B cell (primary cell): ENCODE results near the gene NEBL. TPM values are rescaled to one million over a fixed set of nuclear protein-coding genes. Genes with fewer than 3 reads are reported as not detected.

Experiments used
- ATAC-seq: fragments of 200-7000 bp; cut with Tn5 transposase; one replicate; pipeline ENCODE4 v1.10.0; 2021; ENCODE audit warnings: low read depth, mild to moderate bottlenecking, moderate number of reproducible peaks, moderate library complexity
- CTCF ChIA-PET: fragments of 350-600 bp; sonication (Branson Sonifier 250); formaldehyde crosslinking; loops from one replicate; lab custom pipeline; 2021; ENCODE audit warnings: antibody characterized with exemption, inconsistent platforms; lab: Charles Lee
- POLR2A ChIA-PET: fragments of 350-600 bp; sonication (Branson Sonifier 250); formaldehyde crosslinking; loops from one replicate; lab custom pipeline; 2021; ENCODE audit warnings: antibody characterized with exemption; lab: Charles Lee
- DNase-seq: peaks from one replicate; pipeline ENCODE4 v3.0.0; 2013
- H2AFZ ChIP-seq: 2 replicates; pipeline ENCODE4 v1.6.1; 2012; ENCODE audit warnings: mild to moderate bottlenecking, low read depth, low read length; ENCODE audit not compliant: insufficient read depth, poor library complexity, severe bottlenecking
- H3K27ac ChIP-seq, 2 donors: 1 replicate in 1 of 2; 2 replicates in 1 of 2; pipeline ENCODE4 v1.5.1; 2012 to 2013; ENCODE audit warnings: low read length in 2 of 2, mild to moderate bottlenecking in 2 of 2, moderate library complexity in 1 of 2
- H3K27me3 ChIP-seq, 4 experiments: fragments of 200-600 bp in 1 of 4; sonication (generic) in 1 of 4; replicated peaks in 1 of 4; 1 replicate in 2 of 4; 2 replicates in 2 of 4; pipeline versions ENCODE4 v1.6.1 to v1.7.0; 2013 to 2016; ENCODE audit warnings: low read length in 3 of 4, mild to moderate bottlenecking in 2 of 4, mixed read lengths in 1 of 4, moderate library complexity in 1 of 4; ENCODE audit not compliant: insufficient read depth in 4 of 4, control insufficient read depth in 3 of 4; ENCODE audit errors: control extremely low read depth in 1 of 4
- H3K36me3 ChIP-seq, 2 experiments: replicated peaks in 1 of 2; 1 replicate in 1 of 2; 2 replicates in 1 of 2; pipeline versions ENCODE4 v1.6.1 to v1.7.1; 2013; ENCODE audit warnings: low read length in 1 of 2; ENCODE audit not compliant: insufficient read depth in 2 of 2, control insufficient read depth in 1 of 2; ENCODE audit errors: control extremely low read depth in 1 of 2, extremely low read depth in 1 of 2
- H3K4me1 ChIP-seq, 2 donors: fragments of 200-600 bp in 1 of 2; sonication (generic) in 1 of 2; 1 replicate in 1 of 2; 2 replicates in 1 of 2; pipeline versions ENCODE4 v1.5.1 to v1.6.1; 2013 to 2017; ENCODE audit warnings: low read length in 2 of 2; ENCODE audit not compliant: control insufficient read depth in 2 of 2, insufficient read depth in 2 of 2
- H3K4me2 ChIP-seq: replicated peaks from 2 replicates; pipeline ENCODE3; 2012; ENCODE audit warnings: mild to moderate bottlenecking, low read depth, low read length; ENCODE audit not compliant: poor library complexity, severe bottlenecking
- H3K4me3 ChIP-seq, 5 experiments: fragments of 200-600 bp in 1 of 5; sonication (generic) in 1 of 5; 1 replicate in 3 of 5; 2 replicates in 2 of 5; pipeline versions ENCODE4 v1.5.1 to v1.7.0; 2011 to 2016; ENCODE audit warnings: low read length in 4 of 5, mild to moderate bottlenecking in 4 of 5, low read depth in 2 of 5, control low read depth in 1 of 5, moderate library complexity in 1 of 5; ENCODE audit not compliant: insufficient read depth in 1 of 5; ENCODE audit errors: control extremely low read depth in 1 of 5, extremely low read depth in 1 of 5
- H3K79me2 ChIP-seq: fragments of 200-600 bp; sonication (generic); one replicate; pipeline ENCODE4 v1.6.0; 2016; ENCODE audit warnings: low read length; ENCODE audit not compliant: control insufficient read depth, insufficient read depth
- H3K9ac ChIP-seq: fragments of 200-600 bp; sonication (generic); 2 replicates; pipeline ENCODE4 v1.6.1; 2017; ENCODE audit warnings: mild to moderate bottlenecking, low read length, moderate library complexity
- H3K9me3 ChIP-seq, 3 donors: one replicate each; pipeline versions ENCODE4 v1.6.1 to v1.7.1; 2013; ENCODE audit warnings: low read length in 2 of 3; ENCODE audit not compliant: control insufficient read depth in 2 of 3, insufficient read depth in 1 of 3; ENCODE audit errors: control extremely low read depth in 1 of 3
- H4K20me1 ChIP-seq: 2 replicates; pipeline ENCODE4 v1.6.0; 2012; ENCODE audit warnings: mild to moderate bottlenecking, low read length; ENCODE audit not compliant: insufficient read depth, control insufficient read depth, poor library complexity, severe bottlenecking
- H3K27ac Mint-ChIP-seq: one replicate; pipeline ENCODE4 v1.8.0; 2021; ENCODE audit warnings: mixed read lengths
- H3K27me3 Mint-ChIP-seq: one replicate; pipeline ENCODE4 v1.8.0; 2021; ENCODE audit warnings: mixed read lengths
- H3K4me1 Mint-ChIP-seq: one replicate; pipeline ENCODE4 v1.8.0; 2021; ENCODE audit warnings: mixed read lengths
- H3K4me3 Mint-ChIP-seq: one replicate; pipeline ENCODE4 v1.8.0; 2021; ENCODE audit warnings: mixed read lengths
- H3K9me3 Mint-ChIP-seq: one replicate; pipeline ENCODE4 v1.8.0; 2022; ENCODE audit warnings: mixed read lengths; ENCODE audit not compliant: insufficient read depth
- CTCF ChIP-seq: fragments of 200-600 bp; IDR thresholded peaks from one replicate; pipeline ENCODE4 v1.8.0; 2022; ENCODE audit warnings: antibody characterized with exemption, mild to moderate bottlenecking
- EZH2 ChIP-seq: IDR thresholded peaks from 2 replicates; pipeline ENCODE4 v1.6.1; 2012; ENCODE audit warnings: borderline replicate concordance, low read depth, mild to moderate bottlenecking, moderate library complexity, low read length; ENCODE audit not compliant: insufficient read depth, poor library complexity, severe bottlenecking
- WGBS: methylation state at CpG from one replicate; pipeline ENCODE4 v1.1.5; 2013; ENCODE audit warnings: missing lambda C conversion rate; ENCODE audit not compliant: insufficient coverage; 5-methylcytosine and 5-hydroxymethylcytosine counted together
- intact Hi-C: fragments of 100-400 bp; cut with micrococcal nuclease; formaldehyde crosslinking; loops from one replicate; pipeline ENCODE4 v1.10.0; 2022
- polyA plus RNA-seq: library from polyadenylated mRNA; depleted of rRNA; stranded (reverse); fragments of >200 nt; gene quantifications from 2 replicates; pipeline ENCODE4 v1.2.3, GENCODE V29; 2012
- total RNA-seq, 2 donors: library from RNA; stranded (reverse); fragments of 120-200 nt in 1 of 2; gene quantifications; 1 replicate in 1 of 2; 2 replicates in 1 of 2; pipeline versions ENCODE4 v1.2.3 to v1.2.4, GENCODE V29; 2013 to 2022

The NEBL gene
- total and polyA plus RNA-seq, 2 donors (not counting 1 experiment from before 2014, with no cell fraction given), result not detected

GRCh38 chr10:20927456-20927855, 30.3 kb upstream of the NEBL start:
- ChIA-PET POLR2A (no interaction called here), CTCF (no interaction called here)
- intact Hi-C loops, result loop anchor here (10.0 kb wide), 1 partner anchor 1103 kb away; no protein-coding TSS in a partner anchor
- no peak overlapping the region for H3K4me2 ChIP-seq
- 86% methylated on average over 1 of the region's 2 CpGs for WGBS
- TF ChIP-seq EZH2 (no peak), CTCF (no peak)
- H3K4me3 ChIP-seq, result no peak overlapping the region
- ATAC-seq, result no peak
- Mint-ChIP-seq H3K4me1 (no peaks in the 10 kb centered on the region), H3K27ac (no peak overlapping the region), H3K9me3 (peaks cover 3% of the 10 kb centered on the region), H3K4me3 (no peak overlapping the region), H3K27me3 (no peaks in the 10 kb centered on the region)
- no peaks in the 10 kb centered on the region for H3K4me1 ChIP-seq
- no peaks in the 10 kb centered on the region for H3K36me3 ChIP-seq
- H4K20me1 ChIP-seq, result no peaks in the 10 kb centered on the region
- no peak overlapping the region for H3K9ac ChIP-seq
- no peaks in the 10 kb centered on the region for H3K27me3 ChIP-seq
- H3K79me2 ChIP-seq, result no peaks in the 10 kb centered on the region
- no peak overlapping the region for H2AFZ ChIP-seq
- DNase-seq, result no peak
- no peaks in the 10 kb centered on the region for H3K9me3 ChIP-seq
- no peak overlapping the region for H3K27ac ChIP-seq

DNA sequence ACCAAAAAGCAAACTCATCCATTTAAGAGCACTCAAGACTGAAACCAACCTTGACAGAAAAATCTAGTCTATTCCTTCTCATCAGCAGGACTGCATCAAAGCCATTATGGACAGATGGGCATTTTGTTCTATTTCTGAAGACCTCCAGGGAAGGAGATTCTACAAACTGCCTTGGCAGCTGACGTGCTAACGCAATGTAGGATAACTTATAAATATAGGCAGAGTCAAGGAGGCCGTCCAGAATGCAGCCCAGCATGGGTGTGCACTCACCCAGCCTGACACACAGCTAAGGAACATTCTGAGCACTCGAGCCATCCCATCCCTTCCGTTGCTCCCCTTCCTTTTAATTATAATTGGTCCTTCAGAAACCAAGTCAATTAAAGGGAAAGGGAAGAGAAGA, 25.3 kb upstream of the NEBL start:
- no peak overlapping the region for H2AFZ ChIP-seq
- H3K9me3 ChIP-seq, result no peaks in the 10 kb centered on the region
- no peaks in the 10 kb centered on the region for H3K4me1 ChIP-seq
- no peaks in the 10 kb centered on the region for H3K36me3 ChIP-seq
- H3K9ac ChIP-seq, result no peak overlapping the region
- no peak for ATAC-seq
- TF ChIP-seq CTCF (no peak), EZH2 (no peak)
- no peaks in the 10 kb centered on the region for H3K79me2 ChIP-seq
- no peak overlapping the region for H3K27ac ChIP-seq
- intact Hi-C loops, result loop anchor here (10.0 kb wide), 1 partner anchor 1098 kb away; no protein-coding TSS in a partner anchor
- H3K27me3 ChIP-seq, result no peaks in the 10 kb centered on the region
- H3K4me2 ChIP-seq, result no peak overlapping the region
- no peaks in the 10 kb centered on the region for H3K4me1 Mint-ChIP-seq
- H3K4me3 ChIP-seq, result no peak overlapping the region
- H3K9me3 Mint-ChIP-seq, result no peaks in the 10 kb centered on the region
- no peaks in the 10 kb centered on the region for H4K20me1 ChIP-seq
- H3K4me3 Mint-ChIP-seq, result no peak overlapping the region
- DNase-seq, result no peak
- CTCF ChIA-PET, result no interaction called here
- WGBS, result no CpG with 5 or more reads among the region's 5 CpGs
- POLR2A ChIA-PET, result no interaction called here
- H3K27me3 Mint-ChIP-seq, result peaks cover 3% of the 10 kb centered on the region
- no peak overlapping the region for H3K27ac Mint-ChIP-seq
